ENCODE measurements around the gene DUSP23.

- TF ChIP-seq TAF1 (IDR thresholded peaks at IDR 0.05; ENCODE audit: borderline replicate concordance, insufficient read depth, low read length): no peak
- TF ChIP-seq POLR2AphosphoS5 (IDR thresholded peaks at IDR 0.05; ENCODE audit: low read depth, low read length): no peak
- TF ChIP-seq SIN3A (IDR thresholded peaks at IDR 0.05; ENCODE audit: borderline replicate concordance, insufficient read depth, low read length): no peak
Observed at GRCh38 chr1:159779403-159779851, 1.3 kb upstream of the DUSP23 start.

Data from PFSK-1 (cell line).